Measurements from ENCODE around the gene MGAT4C. TPM values are rescaled to one million over a fixed set of nuclear protein-coding genes. Genes with fewer than 3 reads are reported as not detected.

MGAT4C gene
- polyA plus RNA-seq, 1 of the 3 experiments (the other 2 are of a cell fraction) = 0.07 TPM

- Histone ChIP-seq H3K4me3 (ENCODE audit: low read depth in 2 of 2, low read length in 1 of 2) (no peak overlapping the region), H3K9me3 (no peaks in the 10 kb centered on the region), H3K27me3 (ENCODE audit: insufficient read depth) (no peaks in the 10 kb centered on the region), H3K9ac (no peak overlapping the region), H4K20me1 (ENCODE audit: insufficient read depth) (no peaks in the 10 kb centered on the region), H3K36me3 (replicated peaks in 1 of 2; ENCODE audit: control insufficient read depth in 1 of 2, insufficient read depth in 2 of 2, low read length in 1 of 2) (no peaks in the 10 kb centered on the region), H2AFZ (ENCODE audit: low read depth) (no peak overlapping the region), H3K4me1 (ENCODE audit: control insufficient read depth in 1 of 2, insufficient read depth in 2 of 2, low read depth in 1 of 2, low read length in 1 of 2) (no peaks in the 10 kb centered on the region; a peak in 2 of 4 replicates), H3K4me2 (no peak overlapping the region), H3K79me2 (ENCODE audit: insufficient read depth) (no peaks in the 10 kb centered on the region), H3K9me2 (peaks cover 3% of the 10 kb centered on the region; the same call in 1 of the 2 replicates), H3K27ac (ENCODE audit: low read depth in 2 of 2, low read length in 1 of 2) (no peak overlapping the region), H3F3A (replicated peaks; ENCODE audit: insufficient read depth) (no peaks in the 10 kb centered on the region)
- ChIA-PET CTCF (interaction anchor here (0.7 kb wide), 1 partner anchor 348 kb away, joined by 3 read pairs; no protein-coding TSS in a partner anchor), POLR2A (no interaction called here)
- DNase-seq = no peak
- 95% methylated on average over 2 of the region's 2 CpGs for WGBS (ENCODE audit: low lambda C conversion rate)
- TF ChIP-seq EP300 (IDR thresholded peaks at IDR 0.05; ENCODE audit: borderline replicate concordance in 1 of 2, low read depth in 1 of 2, low read length in 1 of 2) = no peak
- TF ChIP-seq RFX5 (IDR thresholded peaks at IDR 0.05; ENCODE audit: low read length) = no peak
- no peak for TF ChIP-seq POLR2AphosphoS5 (IDR thresholded peaks at IDR 0.05; ENCODE audit: low read depth, low read length)
- TF ChIP-seq, protein P1, sequence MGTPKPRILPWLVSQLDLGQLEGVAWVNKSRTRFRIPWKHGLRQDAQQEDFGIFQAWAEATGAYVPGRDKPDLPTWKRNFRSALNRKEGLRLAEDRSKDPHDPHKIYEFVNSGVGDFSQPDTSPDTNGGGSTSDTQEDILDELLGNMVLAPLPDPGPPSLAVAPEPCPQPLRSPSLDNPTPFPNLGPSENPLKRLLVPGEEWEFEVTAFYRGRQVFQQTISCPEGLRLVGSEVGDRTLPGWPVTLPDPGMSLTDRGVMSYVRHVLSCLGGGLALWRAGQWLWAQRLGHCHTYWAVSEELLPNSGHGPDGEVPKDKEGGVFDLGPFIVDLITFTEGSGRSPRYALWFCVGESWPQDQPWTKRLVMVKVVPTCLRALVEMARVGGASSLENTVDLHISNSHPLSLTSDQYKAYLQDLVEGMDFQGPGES (IDR thresholded peaks at IDR 0.05; ENCODE audit: low read depth, low read length) = no peak
- TF ChIP-seq SIN3A (IDR thresholded peaks at IDR 0.05; ENCODE audit: borderline replicate concordance, low read depth, low read length) = no peak
- no peak for TF ChIP-seq NRF1 (IDR thresholded peaks at IDR 0.05; ENCODE audit: low read depth, low read length)
- no peak for TF ChIP-seq GABPA (IDR thresholded peaks at IDR 0.05; ENCODE audit: low read depth)
- TF ChIP-seq, protein P2, sequence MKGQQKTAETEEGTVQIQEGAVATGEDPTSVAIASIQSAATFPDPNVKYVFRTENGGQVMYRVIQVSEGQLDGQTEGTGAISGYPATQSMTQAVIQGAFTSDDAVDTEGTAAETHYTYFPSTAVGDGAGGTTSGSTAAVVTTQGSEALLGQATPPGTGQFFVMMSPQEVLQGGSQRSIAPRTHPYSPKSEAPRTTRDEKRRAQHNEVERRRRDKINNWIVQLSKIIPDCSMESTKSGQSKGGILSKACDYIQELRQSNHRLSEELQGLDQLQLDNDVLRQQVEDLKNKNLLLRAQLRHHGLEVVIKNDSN (IDR thresholded peaks at IDR 0.05; ENCODE audit: borderline replicate concordance, low read depth) = no peak
- TF ChIP-seq CTCF (IDR thresholded peaks at IDR 0.05) = no peak
- TF ChIP-seq FOXM1 (IDR thresholded peaks at IDR 0.05; ENCODE audit: low read depth) = no peak
- TF ChIP-seq TAF1 (IDR thresholded peaks at IDR 0.05; ENCODE audit: borderline replicate concordance, low read depth, low read length) = no peak
- no peak for TF ChIP-seq PBX3 (IDR thresholded peaks at IDR 0.05)
- TF ChIP-seq NFIC (IDR thresholded peaks at IDR 0.05; ENCODE audit: borderline replicate concordance) = no peak
- no peak for TF ChIP-seq MEF2A (IDR thresholded peaks at IDR 0.05; ENCODE audit: borderline replicate concordance, low read depth)
- TF ChIP-seq SMC3 (IDR thresholded peaks at IDR 0.05; ENCODE audit: low read depth, low read length) = no peak
- TF ChIP-seq JUND (IDR thresholded peaks at IDR 0.05) = no peak
- no peak for TF ChIP-seq RXRA (IDR thresholded peaks at IDR 0.05; ENCODE audit: borderline replicate concordance, low read depth)
Measured at GRCh38 chr12:86261578-86261977, 5.4 kb upstream of the MGAT4C start.
